ENCODE results near the gene FAF1.

Gene FAF1

DNA sequence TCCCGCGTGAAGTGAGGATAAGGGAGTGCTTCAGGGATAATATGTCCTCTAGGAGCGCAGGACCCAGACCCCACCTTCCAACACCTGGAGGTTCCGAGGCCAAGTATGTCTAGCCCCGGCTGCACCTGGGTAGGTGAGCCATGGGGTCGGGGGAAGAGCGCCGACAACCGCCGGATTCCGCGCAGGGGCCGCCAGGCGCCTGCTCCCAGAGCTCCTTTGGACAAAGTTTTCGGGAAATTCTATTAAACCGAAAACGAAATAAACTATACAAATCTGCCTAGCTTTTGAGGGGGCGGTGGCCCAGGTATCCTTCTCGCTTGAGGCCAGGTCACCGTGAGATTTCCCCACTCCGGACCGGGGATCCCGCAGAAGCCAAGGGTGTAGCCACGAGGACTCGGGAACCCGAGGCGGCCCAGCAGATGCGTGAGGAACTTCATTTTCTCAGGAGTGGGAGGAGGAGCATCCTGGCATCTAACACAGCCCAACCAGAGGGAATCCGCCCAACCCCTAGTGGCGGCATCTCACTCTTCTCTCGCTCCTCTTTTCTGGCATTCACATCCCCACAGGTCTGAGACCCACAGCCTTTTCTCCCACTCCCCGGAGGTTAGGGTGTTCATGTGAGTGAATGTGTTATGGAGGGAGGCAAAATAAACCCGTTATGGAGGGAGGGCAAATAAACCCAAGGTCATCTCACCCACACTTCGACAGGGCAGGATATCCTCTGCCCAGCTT lies 534.5 kb downstream of the FAF1 start:
- DNase-seq = no peak
- no peaks in the 10 kb centered on the region for H3K36me3 ChIP-seq
- H3K4me3 ChIP-seq (ENCODE audit: low read depth, low read length) = no peak overlapping the region
- peaks cover 59% of the 10 kb centered on the region for H3K27me3 ChIP-seq (ENCODE audit: insufficient read depth, low read depth, severe bottlenecking)
- peaks cover 7% of the 10 kb centered on the region for H3K9me3 ChIP-seq (ENCODE audit: severe bottlenecking)
- no peak overlapping the region for H3K27ac ChIP-seq
- TF ChIP-seq, protein P1, sequence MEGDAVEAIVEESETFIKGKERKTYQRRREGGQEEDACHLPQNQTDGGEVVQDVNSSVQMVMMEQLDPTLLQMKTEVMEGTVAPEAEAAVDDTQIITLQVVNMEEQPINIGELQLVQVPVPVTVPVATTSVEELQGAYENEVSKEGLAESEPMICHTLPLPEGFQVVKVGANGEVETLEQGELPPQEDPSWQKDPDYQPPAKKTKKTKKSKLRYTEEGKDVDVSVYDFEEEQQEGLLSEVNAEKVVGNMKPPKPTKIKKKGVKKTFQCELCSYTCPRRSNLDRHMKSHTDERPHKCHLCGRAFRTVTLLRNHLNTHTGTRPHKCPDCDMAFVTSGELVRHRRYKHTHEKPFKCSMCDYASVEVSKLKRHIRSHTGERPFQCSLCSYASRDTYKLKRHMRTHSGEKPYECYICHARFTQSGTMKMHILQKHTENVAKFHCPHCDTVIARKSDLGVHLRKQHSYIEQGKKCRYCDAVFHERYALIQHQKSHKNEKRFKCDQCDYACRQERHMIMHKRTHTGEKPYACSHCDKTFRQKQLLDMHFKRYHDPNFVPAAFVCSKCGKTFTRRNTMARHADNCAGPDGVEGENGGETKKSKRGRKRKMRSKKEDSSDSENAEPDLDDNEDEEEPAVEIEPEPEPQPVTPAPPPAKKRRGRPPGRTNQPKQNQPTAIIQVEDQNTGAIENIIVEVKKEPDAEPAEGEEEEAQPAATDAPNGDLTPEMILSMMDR (IDR thresholded peaks at IDR 0.05; ENCODE audit: low read depth, low read length) = peak; percentile 30

DNA sequence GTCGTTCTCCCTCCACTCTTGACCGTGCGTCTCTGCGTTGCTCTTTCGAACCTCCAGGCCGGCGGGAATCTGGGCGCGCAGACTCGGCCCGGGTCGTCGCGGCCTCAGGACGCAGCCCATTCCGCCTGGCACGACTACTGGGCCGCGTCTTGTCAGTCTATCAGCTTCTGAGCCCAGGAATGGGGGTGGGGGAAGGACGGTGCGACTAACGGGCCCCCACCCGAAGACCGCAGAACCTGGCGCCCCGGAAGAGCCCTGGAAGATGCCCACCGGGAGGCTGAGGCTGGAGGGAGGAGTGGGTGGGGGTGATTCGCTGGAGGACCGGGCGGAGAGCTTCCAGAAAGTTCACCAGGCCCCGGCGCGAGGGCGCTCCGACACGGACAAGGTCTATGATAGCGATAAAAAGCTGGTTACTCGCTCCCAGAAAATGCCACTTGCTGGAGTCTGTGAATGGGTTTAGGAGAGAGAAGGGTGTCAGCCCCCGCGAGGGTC lies 535.1 kb downstream of the FAF1 start:
- H3K36me3 ChIP-seq = no peaks in the 10 kb centered on the region
- TF ChIP-seq, protein P1 (IDR thresholded peaks at IDR 0.05; ENCODE audit: low read depth, low read length) = no peak
- H3K4me3 ChIP-seq (ENCODE audit: low read depth, low read length) = no peak overlapping the region
- H3K27me3 ChIP-seq (ENCODE audit: insufficient read depth, low read depth, severe bottlenecking) = peaks cover 55% of the 10 kb centered on the region
- H3K27ac ChIP-seq = no peak overlapping the region
- DNase-seq = no peak
- peaks cover 7% of the 10 kb centered on the region for H3K9me3 ChIP-seq (ENCODE audit: severe bottlenecking)

DNA sequence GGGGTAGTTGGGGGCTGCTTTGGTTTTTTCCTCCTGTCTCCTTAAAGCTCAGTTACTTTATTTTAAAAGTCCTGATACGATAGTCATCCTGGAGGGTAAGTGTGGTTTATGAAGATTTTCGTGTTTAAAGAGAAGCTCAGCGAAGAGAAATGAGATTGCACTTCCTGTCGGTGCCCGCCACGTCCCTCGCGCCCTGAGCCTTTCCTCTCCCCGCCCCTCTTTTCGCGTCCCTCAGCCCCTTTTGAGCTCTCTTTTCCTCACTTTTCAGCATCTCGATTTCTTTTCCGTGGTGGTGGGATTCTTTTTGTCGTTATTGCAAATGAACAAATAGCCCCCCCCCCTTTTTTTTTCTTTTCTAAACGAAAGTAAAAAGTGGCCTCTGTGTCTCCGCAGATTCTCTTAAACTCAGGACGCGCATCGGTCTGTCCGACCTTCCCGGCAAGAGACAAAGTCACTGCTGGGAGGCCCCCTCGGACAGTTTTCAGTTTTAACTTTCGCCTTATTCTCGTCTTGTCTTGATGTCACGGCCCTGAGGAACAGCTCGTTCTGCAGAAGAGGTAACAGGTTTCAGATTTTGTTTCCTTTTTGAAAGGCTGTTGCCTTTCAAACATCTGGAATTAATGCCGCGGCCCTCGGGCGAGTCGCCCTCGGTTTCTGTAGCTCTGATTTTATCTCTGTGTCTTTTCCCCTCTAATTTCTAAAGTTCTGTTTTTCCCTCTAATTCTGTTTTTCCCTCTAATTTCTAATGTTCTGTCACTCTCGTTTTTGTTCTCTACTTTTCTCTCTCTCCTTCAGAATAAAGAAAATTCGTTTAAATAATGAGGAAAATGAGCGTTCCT lies 535.8 kb downstream of the FAF1 start:
- H3K4me3 ChIP-seq (ENCODE audit: low read depth, low read length) = peak overlapping the region; percentile 51
- no peaks in the 10 kb centered on the region for H3K36me3 ChIP-seq
- H3K27ac ChIP-seq = no peak overlapping the region
- TF ChIP-seq, protein P1 (IDR thresholded peaks at IDR 0.05; ENCODE audit: low read depth, low read length) = no peak
- peaks cover 57% of the 10 kb centered on the region for H3K27me3 ChIP-seq (ENCODE audit: insufficient read depth, low read depth, severe bottlenecking)
- DNase-seq = no peak
- peaks cover 7% of the 10 kb centered on the region for H3K9me3 ChIP-seq (ENCODE audit: severe bottlenecking)

DNA sequence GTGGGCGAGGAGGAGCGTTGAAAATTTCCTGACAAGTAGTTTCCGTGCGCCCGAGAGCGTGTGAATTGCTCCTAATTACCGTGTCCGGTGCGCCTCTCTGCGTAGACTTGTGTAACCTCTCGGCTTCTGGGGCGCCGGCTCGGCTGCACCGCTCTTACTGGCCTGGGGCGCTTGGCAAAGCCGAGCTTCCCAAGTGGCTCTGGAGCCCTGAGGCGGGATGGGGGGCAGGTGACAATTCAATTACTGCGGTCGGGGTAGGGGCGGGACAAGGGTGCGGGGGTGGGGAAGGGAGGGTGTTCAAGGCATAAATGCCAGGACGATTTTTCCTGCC lies 536.4 kb downstream of the FAF1 start:
- Histone ChIP-seq H3K27me3 (ENCODE audit: insufficient read depth, low read depth, severe bottlenecking) (peaks cover 55% of the 10 kb centered on the region), H3K4me3 (ENCODE audit: low read depth, low read length) (peak overlapping the region; percentile 51), H3K9me3 (ENCODE audit: severe bottlenecking) (peaks cover 7% of the 10 kb centered on the region), H3K36me3 (no peaks in the 10 kb centered on the region), H3K27ac (no peak overlapping the region)
- TF ChIP-seq, protein P1 (IDR thresholded peaks at IDR 0.05; ENCODE audit: low read depth, low read length) = no peak
- DNase-seq = peak; percentile 40

DNA sequence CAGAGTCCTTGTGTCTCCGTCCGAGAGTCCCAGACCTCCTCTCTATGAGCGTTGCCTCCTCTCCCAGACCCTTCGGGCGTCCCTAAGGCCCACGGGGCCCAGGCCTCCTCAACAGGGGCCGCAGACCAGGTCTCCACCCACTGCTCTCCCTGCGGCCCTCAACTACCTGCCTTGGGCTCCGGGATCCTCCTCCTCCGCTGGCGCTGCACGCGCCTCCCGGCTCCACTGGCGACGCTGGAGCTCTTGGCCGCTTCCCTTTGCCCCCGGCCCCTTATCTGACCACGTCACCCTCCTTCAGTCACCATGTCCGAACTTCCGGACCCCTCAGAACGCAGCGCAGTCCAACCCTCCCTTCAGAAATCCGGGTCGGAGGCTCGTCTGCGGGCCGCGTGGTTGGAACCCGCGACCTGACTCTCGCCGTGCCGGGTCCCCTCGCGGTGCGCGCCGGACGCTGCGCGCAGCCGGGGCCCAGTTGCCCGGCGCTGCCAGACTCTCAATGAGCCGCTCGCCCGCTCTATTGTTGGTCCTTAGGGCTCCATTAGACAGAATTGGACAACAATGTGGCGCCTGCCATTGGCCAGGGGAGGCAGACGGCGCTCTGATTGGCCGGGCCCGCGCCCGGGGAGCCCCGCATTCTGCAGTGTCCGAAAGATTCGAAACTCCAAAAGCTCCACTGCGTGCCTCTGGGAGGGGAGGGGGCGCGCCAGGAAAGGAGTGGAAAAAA lies 537.0 kb downstream of the FAF1 start, which contains the start of gene DMRTA2:
Gene DMRTA2 (minus strand): TSS at position 498 of the 724 bp plus-strand sequence. CDS start 1,907 bp downstream, outside the sequence.
- H3K27me3 ChIP-seq (ENCODE audit: insufficient read depth, low read depth, severe bottlenecking) = peaks cover 55% of the 10 kb centered on the region
- peak within 1 kb of the TSS; percentile 51 for H3K4me3 ChIP-seq (ENCODE audit: low read depth, low read length)
- H3K27ac ChIP-seq = no peak within 1 kb of the TSS
- TF ChIP-seq, protein P1 (IDR thresholded peaks at IDR 0.05; ENCODE audit: low read depth, low read length) = no peak
- peak; percentile 64 for DNase-seq
- peaks cover 7% of the 10 kb centered on the region for H3K9me3 ChIP-seq (ENCODE audit: severe bottlenecking)
- H3K36me3 ChIP-seq = no peaks in the 10 kb centered on the region
